GM20000 (cell line): ENCODE results near the gene XRCC3.

ENCODE experiments used
- DNase-seq: peaks from one replicate; pipeline ENCODE4 v3.0.0; 2012; ENCODE audit warnings: low spot score
- TF ChIP-seq, protein P1 (sequence below): IDR thresholded peaks from 2 replicates; pipeline ENCODE4 v1.5.1; 2012; ENCODE audit warnings: mild to moderate bottlenecking, control low read depth; ENCODE audit errors: extremely low read depth, missing control alignments

The XRCC3 gene

DNA sequence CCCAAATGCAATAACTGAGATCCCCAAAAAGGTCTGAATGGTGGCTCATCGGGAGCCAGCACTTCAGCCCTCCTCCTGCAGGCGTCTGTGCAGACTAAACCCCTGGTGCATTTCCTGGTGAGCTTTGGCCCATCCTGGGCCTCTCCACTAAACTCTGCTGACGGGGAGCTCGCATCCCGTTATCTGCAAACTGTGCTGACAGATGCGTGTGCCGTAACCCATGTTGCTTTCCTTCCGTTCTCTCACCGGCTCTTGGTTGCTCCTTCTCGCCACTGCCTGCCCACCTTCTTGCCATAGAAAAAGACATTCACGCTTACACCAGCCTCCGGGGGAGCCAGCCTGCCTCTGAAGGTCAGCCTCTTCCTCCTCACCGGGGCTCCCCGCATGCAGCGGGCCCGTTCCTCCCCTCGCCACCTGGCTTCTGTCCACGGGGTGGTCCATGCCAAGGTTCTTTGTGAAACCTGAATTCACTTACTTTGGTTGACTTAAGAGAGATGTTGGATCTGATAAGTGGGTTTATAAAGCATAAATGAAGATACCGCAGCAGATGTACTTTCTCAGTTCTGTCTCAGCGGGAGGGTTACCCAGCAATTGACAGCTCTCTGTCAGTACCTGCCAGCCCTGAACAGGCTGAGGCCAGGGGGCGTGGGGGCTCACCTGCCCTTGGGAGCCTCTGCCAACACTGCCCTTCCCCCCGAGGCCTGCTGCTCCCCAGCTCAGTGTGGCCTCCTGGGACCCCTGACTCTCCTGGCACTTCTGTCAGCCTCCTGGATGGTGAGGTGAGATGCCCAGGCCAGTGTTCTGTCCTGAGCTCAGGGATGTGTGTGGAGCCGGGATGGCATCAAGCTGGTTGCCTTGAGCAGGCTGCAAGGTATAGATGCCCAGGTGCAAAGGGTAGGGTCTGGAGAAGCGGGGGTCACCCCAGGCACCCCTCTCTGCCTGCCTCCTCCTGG is 14.5 kb upstream of the XRCC3 start:
- no peak for DNase-seq
- TF ChIP-seq, protein P1, sequence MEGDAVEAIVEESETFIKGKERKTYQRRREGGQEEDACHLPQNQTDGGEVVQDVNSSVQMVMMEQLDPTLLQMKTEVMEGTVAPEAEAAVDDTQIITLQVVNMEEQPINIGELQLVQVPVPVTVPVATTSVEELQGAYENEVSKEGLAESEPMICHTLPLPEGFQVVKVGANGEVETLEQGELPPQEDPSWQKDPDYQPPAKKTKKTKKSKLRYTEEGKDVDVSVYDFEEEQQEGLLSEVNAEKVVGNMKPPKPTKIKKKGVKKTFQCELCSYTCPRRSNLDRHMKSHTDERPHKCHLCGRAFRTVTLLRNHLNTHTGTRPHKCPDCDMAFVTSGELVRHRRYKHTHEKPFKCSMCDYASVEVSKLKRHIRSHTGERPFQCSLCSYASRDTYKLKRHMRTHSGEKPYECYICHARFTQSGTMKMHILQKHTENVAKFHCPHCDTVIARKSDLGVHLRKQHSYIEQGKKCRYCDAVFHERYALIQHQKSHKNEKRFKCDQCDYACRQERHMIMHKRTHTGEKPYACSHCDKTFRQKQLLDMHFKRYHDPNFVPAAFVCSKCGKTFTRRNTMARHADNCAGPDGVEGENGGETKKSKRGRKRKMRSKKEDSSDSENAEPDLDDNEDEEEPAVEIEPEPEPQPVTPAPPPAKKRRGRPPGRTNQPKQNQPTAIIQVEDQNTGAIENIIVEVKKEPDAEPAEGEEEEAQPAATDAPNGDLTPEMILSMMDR, result no peak

DNA sequence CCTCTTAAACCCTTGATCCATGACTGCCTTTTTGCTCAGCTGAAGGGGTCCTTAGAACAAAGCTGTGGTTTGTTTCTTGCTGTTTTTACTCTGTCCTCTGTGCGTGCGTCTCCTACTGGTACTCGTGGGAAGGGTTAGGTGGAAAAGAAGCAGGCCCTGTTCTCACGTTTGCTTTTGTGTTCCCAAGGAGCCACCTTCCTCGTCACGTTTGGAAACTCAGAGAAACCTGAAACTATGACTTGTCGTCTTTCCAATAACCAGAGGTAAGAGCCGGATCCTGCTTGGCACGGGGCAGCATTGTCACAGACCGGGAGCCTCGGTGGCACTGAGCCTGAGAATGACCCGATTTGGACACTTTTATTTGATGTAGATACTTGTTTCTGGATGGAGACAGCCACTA is 13.5 kb upstream of the XRCC3 start:
- DNase-seq, result no peak
- TF ChIP-seq, protein P1, result no peak

DNA sequence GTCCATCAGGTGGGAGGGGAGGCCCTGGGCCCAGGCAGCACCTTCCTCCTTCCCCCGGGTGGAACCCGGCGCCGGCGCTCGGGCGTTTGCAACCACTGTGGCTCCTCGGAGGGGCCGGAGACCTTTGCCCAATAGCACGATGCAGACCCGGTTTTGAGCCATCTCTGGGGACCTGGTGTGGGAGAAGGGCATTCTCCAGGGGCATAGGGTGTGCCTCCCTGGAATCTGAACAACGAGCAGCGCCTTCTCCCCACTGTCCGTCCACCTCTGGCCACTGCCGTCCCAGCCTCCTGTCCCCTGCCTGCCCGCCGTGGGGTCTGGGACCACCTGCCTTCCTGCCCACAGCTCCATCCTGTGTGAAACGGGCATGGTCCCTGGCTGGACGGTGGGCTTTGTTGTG is 12.9 kb upstream of the XRCC3 start:
- TF ChIP-seq, protein P1, result no peak
- no peak for DNase-seq

DNA sequence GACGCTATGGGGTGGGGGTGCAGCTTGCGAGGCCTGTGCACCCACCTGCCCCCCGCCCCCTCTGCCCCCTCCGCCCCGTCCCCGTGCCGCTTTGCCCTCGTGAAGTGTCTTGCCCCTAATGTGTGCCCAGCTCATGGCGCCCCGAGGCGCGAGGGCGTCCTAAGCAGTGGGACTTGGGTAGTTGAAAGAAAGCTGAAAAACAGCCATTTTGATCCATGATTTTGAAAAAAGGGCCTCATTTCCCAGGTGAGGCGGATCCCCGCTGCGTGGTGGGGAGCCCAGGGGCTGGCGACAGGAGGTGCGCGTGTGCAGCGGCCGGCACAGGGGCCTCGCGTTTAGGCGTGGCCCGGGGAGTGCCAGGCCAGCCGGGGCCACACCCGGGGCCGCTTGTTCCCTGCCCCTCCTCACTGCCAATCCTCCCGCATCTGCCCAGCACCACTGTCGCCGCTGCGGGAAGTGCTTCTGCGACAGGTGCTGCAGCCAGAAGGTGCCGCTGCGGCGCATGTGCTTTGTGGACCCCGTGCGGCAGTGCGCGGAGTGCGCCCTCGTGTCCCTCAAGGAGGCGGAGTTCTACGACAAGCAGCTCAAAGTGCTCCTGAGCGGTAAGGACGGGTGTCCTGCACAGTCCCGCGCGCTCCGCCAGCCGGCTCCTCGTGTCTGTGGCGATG is 12.2 kb upstream of the XRCC3 start:
- DNase-seq, result no peak
- TF ChIP-seq, protein P1, result no peak

DNA sequence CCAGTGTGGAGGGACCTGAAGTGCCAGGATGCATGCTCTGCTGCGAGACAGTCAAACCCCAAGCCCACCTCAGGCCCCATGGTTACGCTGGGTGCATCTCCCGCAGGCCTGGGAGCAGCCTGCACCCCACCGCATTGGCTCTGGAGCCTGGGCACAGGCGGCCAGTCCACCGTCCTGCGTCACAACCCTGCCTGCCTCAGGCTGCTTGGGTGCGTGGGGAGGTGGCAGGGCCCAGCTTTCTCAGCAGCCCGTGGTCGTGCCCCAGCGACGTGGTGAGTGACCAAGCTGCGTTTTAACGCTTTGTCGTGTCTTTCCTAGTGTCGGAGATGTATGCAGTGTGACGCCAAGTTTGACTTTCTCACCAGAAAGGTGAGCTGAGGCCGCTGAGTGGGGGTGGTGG is 11.2 kb upstream of the XRCC3 start:
- TF ChIP-seq, protein P1, result no peak
- no peak for DNase-seq

DNA sequence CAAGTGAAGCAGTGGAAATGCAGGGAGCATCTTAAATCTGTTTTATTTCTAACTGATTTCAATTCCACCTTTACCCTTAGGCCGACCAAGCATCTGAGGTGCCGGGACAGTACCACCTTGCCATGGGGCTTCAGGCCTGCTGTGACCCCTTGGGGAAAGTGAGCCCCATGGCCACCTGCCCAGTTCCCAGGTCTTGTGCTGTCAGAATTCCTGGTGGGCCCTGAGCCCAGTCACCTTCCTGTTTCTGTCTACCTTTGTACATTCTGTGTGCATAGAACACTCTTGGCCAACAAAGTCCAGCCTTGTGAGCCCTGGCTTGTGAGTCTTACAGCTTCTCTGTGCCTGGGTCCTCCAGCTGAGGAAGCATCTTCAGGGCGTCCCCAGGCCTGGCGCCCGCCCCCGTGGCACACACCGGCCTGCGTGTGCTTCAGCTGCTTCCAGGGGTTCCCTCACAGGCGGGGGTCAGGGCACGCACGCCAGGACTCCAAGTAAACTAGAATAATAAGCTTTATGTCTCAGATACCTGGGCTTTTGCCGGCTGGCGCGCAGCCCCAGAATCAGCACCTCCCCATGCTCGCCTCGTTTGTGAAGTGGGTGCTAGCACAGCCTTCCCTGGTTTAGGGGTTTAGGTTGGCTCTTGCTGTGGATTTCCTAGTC is 10.6 kb upstream of the XRCC3 start:
- TF ChIP-seq, protein P1, result no peak
- DNase-seq, result no peak
